HepG2 (cell line): ENCODE data around the gene BPIFB6. TPM values are rescaled to one million over a fixed set of nuclear protein-coding genes. Genes with fewer than 3 reads are reported as not detected.

Experiments used
- CBX5 ChIP-seq: sonication (generic); formaldehyde crosslinking; IDR thresholded peaks from 2 replicates; pipeline ENCODE4 v1.4.0; 2020; ENCODE audit warnings: missing genetic modification reagents, borderline replicate concordance
- FOXK2 ChIP-seq: fragments of 450-650 bp; IDR thresholded peaks from 2 replicates; pipeline ENCODE4 v1.6.1; 2016
- MLLT10 ChIP-seq: sonication (generic); formaldehyde crosslinking; IDR thresholded peaks from 2 replicates; pipeline ENCODE4 v1.4.0; 2020; ENCODE audit warnings: missing genetic modification reagents
- MNT ChIP-seq: fragments of 450-650 bp; IDR thresholded peaks from 2 replicates; pipeline ENCODE4 v1.6.1; 2016
- NFAT5 ChIP-seq: sonication (generic); formaldehyde crosslinking; IDR thresholded peaks from 2 replicates; pipeline ENCODE4 v1.4.0; 2020; ENCODE audit warnings: missing genetic modification reagents
- TBL1XR1 ChIP-seq: fragments of 150-350 bp; IDR thresholded peaks from 2 replicates; pipeline ENCODE4 v1.6.1; 2014; ENCODE audit warnings: borderline replicate concordance, low read length; ENCODE audit not compliant: partially characterized antibody
- YEATS2 ChIP-seq: sonication (generic); formaldehyde crosslinking; IDR thresholded peaks from 2 replicates; pipeline ENCODE4 v1.4.0; 2020; ENCODE audit warnings: missing genetic modification reagents, borderline replicate concordance
- ZBTB4 ChIP-seq: sonication (generic); formaldehyde crosslinking; IDR thresholded peaks from 2 replicates; pipeline ENCODE4 v1.4.0; 2020; ENCODE audit warnings: missing genetic modification reagents, mild to moderate bottlenecking, borderline replicate concordance
- ZBTB44 ChIP-seq: sonication (generic); formaldehyde crosslinking; IDR thresholded peaks from 2 replicates; pipeline ENCODE4 v1.4.0; 2020; ENCODE audit warnings: missing genetic modification reagents
- ZNF326 ChIP-seq: sonication (generic); formaldehyde crosslinking; IDR thresholded peaks from 2 replicates; pipeline ENCODE4 v1.4.0; 2020; ENCODE audit warnings: missing genetic modification reagents, borderline replicate concordance
- ZNF687 ChIP-seq: sonication (generic); formaldehyde crosslinking; IDR thresholded peaks from 2 replicates; pipeline ENCODE4 v1.5.1; 2020; ENCODE audit warnings: mild to moderate bottlenecking, missing genetic modification reagents, moderate library complexity
- ZNF766 ChIP-seq: sonication (generic); formaldehyde crosslinking; IDR thresholded peaks from 2 replicates; pipeline ENCODE4 v1.5.0; 2020; ENCODE audit warnings: missing genetic modification reagents, borderline replicate concordance
- ZNF792 ChIP-seq: IDR thresholded peaks from 2 replicates; pipeline ENCODE4 v1.6.1; 2016
- polyA plus RNA-seq, 8 experiments: library from polyadenylated mRNA; depleted of rRNA in 3 of 8; stranded (reverse) in 7 of 8; unstranded in 1 of 8; fragments of >200 nt; fragmentation: Illumina TruSeq in 4 of 8; extraction: Trizol in 4 of 8; gene quantifications; 2 replicates each; pipeline versions ENCODE4 v1.2.1 to v1.2.3, GENCODE V29; 2011 to 2016; ENCODE audit warnings: low read depth in 4 of 8, missing spikeins in 1 of 8, mixed read lengths in 1 of 8; ENCODE audit not compliant: insufficient read depth in 1 of 8
- total RNA-seq, 5 experiments: library from RNA; depleted of rRNA; stranded (reverse); fragments of >200 nt; fragmentation: Illumina TruSeq; extraction: Trizol; gene quantifications; 2 replicates each; pipeline ENCODE4 v1.2.3, GENCODE V29; 2016; ENCODE audit warnings: low read depth in 1 of 5

BPIFB6 gene
- total and polyA plus RNA-seq, 2 of the 13 experiments (the other 11 are each of a cell fraction or from before 2014, with no cell fraction given) = 0.13 to 1.7 TPM

GRCh38 chr20:33010133-33010504, 21.3 kb upstream of the BPIFB6 start (continued):
- TF ChIP-seq ZBTB44 (no peak), ZNF766 (CRISPR knock-in tag) (no peak), ZBTB4 (no peak), YEATS2 (CRISPR knock-in tag) (no peak), ZNF687 (CRISPR knock-in tag) (no peak), ZNF326 (CRISPR knock-in tag) (no peak), MNT (no peak), MLLT10 (CRISPR knock-in tag) (no peak), TBL1XR1 (no peak), NFAT5 (CRISPR knock-in tag) (0 out of 2 replicates have a peak, but pooled peaks have one; percentile 1), FOXK2 (no peak), ZNF792 (no peak), CBX5 (CRISPR knock-in tag) (no peak)
